Endothelial cell of umbilical vein (primary cell): Measurements from ENCODE around the gene SOX30. TPM values are rescaled to one million over a fixed set of nuclear protein-coding genes. Genes with fewer than 3 reads are reported as not detected.

ENCODE experiments used
- BruUV-seq: library from RNA; stranded (reverse); fragments of 400-500 nt; replicated peaks from 2 replicates; lab custom pipeline; 2021; lab: Mats Ljungman, UMichigan
- CTCF ChIA-PET: fragments of 300-600, 350-600 bp; sonication (Branson Sonifier 250); formaldehyde crosslinking; loops from one replicate; lab custom pipeline; 2021; ENCODE audit warnings: antibody characterized with exemption, inconsistent platforms; lab: Charles Lee
- POLR2A ChIA-PET: fragments of 300-600, 350-600 bp; sonication (Branson Sonifier 250); formaldehyde crosslinking; loops from one replicate; lab custom pipeline; 2021; ENCODE audit warnings: antibody characterized with exemption, inconsistent platforms; lab: Charles Lee
- DNase-seq: peaks from one replicate; pipeline ENCODE4 v3.0.0-alpha.2; 2011; ENCODE audit warnings: low read depth, low spot score
- FAIRE-seq: peaks from 2 replicates; lab custom pipeline; 2011; peaks lifted over from hg19 to GRCh38; lab: Jason Lieb, UNC
- H2AFZ ChIP-seq: 2 replicates; pipeline ENCODE4 v1.6.0; 2012; ENCODE audit warnings: low read depth, low read length, control low read depth, inconsistent platforms
- H3K27ac ChIP-seq: 2 replicates; pipeline ENCODE4 v1.5.1; 2011; ENCODE audit warnings: low read depth, mild to moderate bottlenecking, control low read depth, low read length, moderate library complexity; ENCODE audit not compliant: insufficient read depth
- H3K27me3 ChIP-seq, 2 experiments: 2 replicates each; pipeline versions ENCODE4 v1.6.0 to v1.6.1; 2011; ENCODE audit warnings: low read length in 2 of 2, mixed read lengths in 1 of 2; ENCODE audit not compliant: control insufficient read depth in 2 of 2, insufficient read depth in 2 of 2
- H3K36me3 ChIP-seq, 2 experiments: 2 replicates in 1 of 2; 3 replicates in 1 of 2; pipeline ENCODE4 v1.5.1; 2011; ENCODE audit warnings: low read length in 2 of 2, mild to moderate bottlenecking in 1 of 2, moderate library complexity in 1 of 2; ENCODE audit not compliant: control insufficient read depth in 2 of 2, insufficient read depth in 2 of 2; ENCODE audit errors: extremely low read depth in 1 of 2
- H3K4me1 ChIP-seq: 3 replicates; pipeline ENCODE4 v1.5.1; 2011; ENCODE audit warnings: mild to moderate bottlenecking, low read length; ENCODE audit not compliant: control insufficient read depth, insufficient read depth; ENCODE audit errors: extremely low read depth
- H3K4me2 ChIP-seq: 2 replicates; pipeline ENCODE4 v1.6.1; 2011; ENCODE audit warnings: low read length, control low read depth, mixed read lengths; ENCODE audit not compliant: insufficient read depth
- H3K4me3 ChIP-seq, 3 experiments: fragments of 200-600 bp in 1 of 3; sonication (generic), shearing (Covaris generic) in 1 of 3; replicated peaks in 1 of 3; 2 replicates each; pipeline ENCODE4 v1.5.1; 2011 to 2016; ENCODE audit warnings: control low read depth in 3 of 3, low read length in 3 of 3, mild to moderate bottlenecking in 2 of 3, inconsistent platforms in 1 of 3, low read depth in 1 of 3, moderate library complexity in 1 of 3; ENCODE audit not compliant: insufficient read depth in 1 of 3
- H3K79me2 ChIP-seq: 2 replicates; pipeline ENCODE4 v1.6.0; 2012; ENCODE audit warnings: low read length, inconsistent platforms; ENCODE audit not compliant: control insufficient read depth, insufficient read depth
- H3K9ac ChIP-seq: replicated peaks from 2 replicates; pipeline ENCODE3; 2011; ENCODE audit warnings: low read length, control low read depth; ENCODE audit not compliant: insufficient read depth; ENCODE audit errors: extremely low read depth
- H3K9me1 ChIP-seq: replicated peaks from 3 replicates; pipeline ENCODE4 v1.6.0; 2011; ENCODE audit warnings: mild to moderate bottlenecking, low read length; ENCODE audit not compliant: control insufficient read depth, insufficient read depth; ENCODE audit errors: extremely low read depth
- H3K9me3 ChIP-seq: replicated peaks from 2 replicates; pipeline ENCODE4 v1.5.1; 2012; ENCODE audit warnings: low read length, inconsistent platforms; ENCODE audit not compliant: control insufficient read depth, insufficient read depth
- H4K20me1 ChIP-seq: replicated peaks from 2 replicates; pipeline ENCODE3; 2011; ENCODE audit warnings: mild to moderate bottlenecking, low read length; ENCODE audit not compliant: control insufficient read depth, insufficient read depth; ENCODE audit errors: extremely low read depth
- EZH2 ChIP-seq: IDR thresholded peaks from 2 replicates; pipeline ENCODE4 v1.6.1; 2012; ENCODE audit warnings: borderline replicate concordance, low read depth, mild to moderate bottlenecking, moderate library complexity, low read length, inconsistent platforms; ENCODE audit not compliant: severe bottlenecking
- FOS ChIP-seq: IDR thresholded peaks from 2 replicates; pipeline ENCODE4 v1.6.1; 2011; ENCODE audit warnings: mild to moderate bottlenecking, low read length, moderate library complexity, borderline replicate concordance; ENCODE audit not compliant: insufficient read depth
- GATA2 ChIP-seq: IDR thresholded peaks from 2 replicates; pipeline ENCODE4 v1.7.0; 2011; ENCODE audit warnings: low read depth, mild to moderate bottlenecking, moderate library complexity, mixed read lengths, low read length; ENCODE audit not compliant: insufficient read length, insufficient read depth
- JUN ChIP-seq: IDR thresholded peaks from 2 replicates; pipeline ENCODE4 v1.6.1; 2011; ENCODE audit warnings: borderline replicate concordance, low read depth; ENCODE audit not compliant: insufficient read length, insufficient read depth
- MYC ChIP-seq: IDR thresholded peaks from one replicate; pipeline ENCODE4 v1.6.1; 2011; ENCODE audit warnings: mild to moderate bottlenecking, low read depth, low read length
- POLR2A ChIP-seq: IDR thresholded peaks from 2 replicates; pipeline ENCODE4 v1.6.1; 2012; ENCODE audit warnings: low read depth, mild to moderate bottlenecking, control low read depth, low read length
- POLR2AphosphoS5 ChIP-seq: IDR thresholded peaks from 2 replicates; pipeline ENCODE4 v1.6.1; 2012; ENCODE audit warnings: low read depth, mild to moderate bottlenecking, control low read depth, low read length, moderate library complexity; ENCODE audit not compliant: insufficient read depth
- dilution Hi-C: fragments of 300-500 bp; cut with MboI; formaldehyde crosslinking; loops from one replicate; pipeline ENCODE4 v1.15.0; 2019; ENCODE audit warnings: low sequenced_read_pairs; ENCODE audit not compliant: extremely low pct_ligation_motif_present
- intact Hi-C: fragments of 100-400 bp; cut with micrococcal nuclease; formaldehyde crosslinking; loops from one replicate; pipeline ENCODE4 v1.10.0; 2022
- polyA plus RNA-seq, 4 experiments: library from polyadenylated mRNA; depleted of rRNA in 3 of 4; stranded (reverse) in 3 of 4; unstranded in 1 of 4; fragments of >200 nt; gene quantifications; 2 replicates each; pipeline versions ENCODE4 v1.2.1 to v1.2.3, GENCODE V29; 2011 to 2012; ENCODE audit warnings: missing spikeins in 1 of 4
- total RNA-seq: library from RNA; stranded (reverse); gene quantifications from 2 replicates; pipeline ENCODE4 v1.2.3, GENCODE V29; 2021
- TF ChIP-seq, protein P1 (sequence below): IDR thresholded peaks from 2 replicates; pipeline ENCODE4 v1.6.1; 2011; ENCODE audit not compliant: insufficient read depth, insufficient read length
- TF ChIP-seq, protein P2 (sequence below), 2 donors: IDR thresholded peaks; 1 replicate in 1 of 2; 2 replicates in 1 of 2; pipeline ENCODE4 v1.5.1; 2011; ENCODE audit warnings: low read length in 2 of 2, mild to moderate bottlenecking in 2 of 2, moderate library complexity in 2 of 2, control low read depth in 1 of 2, inconsistent platforms in 1 of 2, low read depth in 1 of 2; ENCODE audit not compliant: insufficient read depth in 1 of 2; ENCODE audit errors: extremely low read depth in 1 of 2

The SOX30 gene
- total and polyA plus RNA-seq, 2 donors (not counting 3 experiments of a cell fraction or from before 2014, with no cell fraction given), result not detected

DNA sequence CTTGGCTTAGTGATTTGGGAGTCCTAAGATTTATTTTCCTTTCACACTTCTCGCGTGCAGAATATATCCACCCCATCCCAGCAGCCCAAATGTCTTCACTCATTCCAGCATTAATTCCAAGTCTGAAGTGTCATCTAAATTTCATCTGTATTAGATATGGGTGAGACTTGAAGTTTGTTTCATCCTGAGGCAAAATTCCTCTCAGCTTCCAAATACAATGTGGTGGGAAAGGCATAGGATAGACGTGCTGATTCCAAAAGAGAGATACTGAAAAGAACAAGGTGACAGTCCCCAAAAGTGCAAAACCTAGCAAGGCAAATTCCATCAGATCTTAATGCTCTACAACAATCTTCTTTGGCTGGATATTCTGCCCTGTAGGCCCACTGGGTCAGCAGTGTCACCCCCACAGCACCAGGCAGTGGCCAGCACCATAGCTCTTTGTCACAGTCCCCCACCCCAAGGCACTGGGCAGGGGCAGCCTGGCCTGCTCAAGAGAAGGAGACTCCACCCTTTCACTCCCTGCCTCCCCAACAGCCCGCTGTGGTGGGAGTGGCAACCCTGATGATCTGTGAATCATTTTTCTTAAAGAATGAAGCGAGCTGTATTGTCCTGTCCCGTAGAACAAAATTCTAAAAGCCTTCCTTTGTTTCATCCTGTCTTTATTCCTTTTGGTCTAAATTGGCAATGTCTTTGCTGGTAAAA is 74.0 kb downstream of the SOX30 start:
- Histone ChIP-seq H3K79me2 (no peaks in the 10 kb centered on the region), H3K9me3 (no peaks in the 10 kb centered on the region), H3K9ac (no peak overlapping the region), H2AFZ (no peak overlapping the region), H3K36me3 (no peaks in the 10 kb centered on the region), H3K27ac (no peak overlapping the region), H4K20me1 (no peaks in the 10 kb centered on the region), H3K4me3 (no peak overlapping the region), H3K27me3 (peaks cover 7% of the 10 kb centered on the region in 2 experiments), H3K4me2 (no peak overlapping the region), H3K4me1 (peaks cover 13% of the 10 kb centered on the region), H3K9me1 (no peaks in the 10 kb centered on the region)
- ChIA-PET CTCF (interaction anchor here (1.0 to 2.5 kb wide), 3 partner anchors 9 to 34 kb away, joined by 3 to 7 read pairs (median 3); no protein-coding TSS in a partner anchor), POLR2A (no interaction called here)
- intact Hi-C loops (loop anchor here (5.0 kb wide), 1 partner anchor 139 kb away; no protein-coding TSS in a partner anchor), dilution Hi-C loops (no loop called here)
- DNase-seq (no peak), FAIRE-seq (no peak)
- no peak for TF ChIP-seq FOS
- no peak for TF ChIP-seq MYC
- no peak for TF ChIP-seq POLR2AphosphoS5
- TF ChIP-seq GATA2, result no peak
- no TSS peak for BruUV-seq

DNA sequence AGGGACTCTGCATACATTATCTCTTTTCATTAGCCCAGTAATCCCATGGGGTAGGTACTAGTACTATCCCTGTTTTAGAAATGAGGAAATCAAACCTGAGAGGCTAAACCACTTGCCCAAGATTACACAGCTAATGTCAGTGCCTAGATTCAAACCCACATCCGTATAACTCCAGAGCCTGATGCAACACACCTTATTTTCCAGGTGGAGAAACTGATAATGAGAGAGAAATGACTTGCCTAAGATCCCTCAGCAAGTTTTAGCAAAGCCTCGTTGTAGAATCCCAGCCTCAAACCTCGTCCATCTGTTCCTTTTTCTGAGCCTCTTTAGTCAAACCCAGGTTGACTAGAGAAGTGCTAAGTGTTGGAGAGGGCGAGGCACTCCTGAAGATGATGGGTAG is 75.6 kb downstream of the SOX30 start:
- POLR2A ChIA-PET, result no interaction called here
- Histone ChIP-seq H3K9ac (no peak overlapping the region), H3K4me2 (no peak overlapping the region), H3K9me1 (no peaks in the 10 kb centered on the region), H3K4me3 (no peak overlapping the region), H3K9me3 (no peaks in the 10 kb centered on the region), H3K36me3 (no peaks in the 10 kb centered on the region), H3K27ac (no peak overlapping the region), H4K20me1 (no peaks in the 10 kb centered on the region), H3K79me2 (no peaks in the 10 kb centered on the region), H3K4me1 (peaks cover 10% of the 10 kb centered on the region), H2AFZ (no peak overlapping the region), H3K27me3 (peaks cover 7% of the 10 kb centered on the region in 2 experiments)
- no peak for DNase-seq
- CTCF ChIA-PET, result interaction anchor here (1.0 to 2.5 kb wide), 3 partner anchors 10 to 167 kb away, joined by 3 to 7 read pairs (median 3); partner anchors contain the start of gene LSM11
- TF ChIP-seq EZH2 (no peak), POLR2AphosphoS5 (no peak), GATA2 (no peak), JUN (no peak), MYC (no peak), POLR2A (no peak), FOS (no peak)
- TF ChIP-seq, protein P1, sequence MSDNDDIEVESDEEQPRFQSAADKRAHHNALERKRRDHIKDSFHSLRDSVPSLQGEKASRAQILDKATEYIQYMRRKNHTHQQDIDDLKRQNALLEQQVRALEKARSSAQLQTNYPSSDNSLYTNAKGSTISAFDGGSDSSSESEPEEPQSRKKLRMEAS, result no peak
- TF ChIP-seq, protein P2, sequence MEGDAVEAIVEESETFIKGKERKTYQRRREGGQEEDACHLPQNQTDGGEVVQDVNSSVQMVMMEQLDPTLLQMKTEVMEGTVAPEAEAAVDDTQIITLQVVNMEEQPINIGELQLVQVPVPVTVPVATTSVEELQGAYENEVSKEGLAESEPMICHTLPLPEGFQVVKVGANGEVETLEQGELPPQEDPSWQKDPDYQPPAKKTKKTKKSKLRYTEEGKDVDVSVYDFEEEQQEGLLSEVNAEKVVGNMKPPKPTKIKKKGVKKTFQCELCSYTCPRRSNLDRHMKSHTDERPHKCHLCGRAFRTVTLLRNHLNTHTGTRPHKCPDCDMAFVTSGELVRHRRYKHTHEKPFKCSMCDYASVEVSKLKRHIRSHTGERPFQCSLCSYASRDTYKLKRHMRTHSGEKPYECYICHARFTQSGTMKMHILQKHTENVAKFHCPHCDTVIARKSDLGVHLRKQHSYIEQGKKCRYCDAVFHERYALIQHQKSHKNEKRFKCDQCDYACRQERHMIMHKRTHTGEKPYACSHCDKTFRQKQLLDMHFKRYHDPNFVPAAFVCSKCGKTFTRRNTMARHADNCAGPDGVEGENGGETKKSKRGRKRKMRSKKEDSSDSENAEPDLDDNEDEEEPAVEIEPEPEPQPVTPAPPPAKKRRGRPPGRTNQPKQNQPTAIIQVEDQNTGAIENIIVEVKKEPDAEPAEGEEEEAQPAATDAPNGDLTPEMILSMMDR (IDR thresholded peaks at IDR 0.05; ENCODE audit: extremely low read depth in 1 of 2, insufficient read depth in 1 of 2, low read depth in 1 of 2, low read length in 2 of 2), result no peak
- dilution Hi-C loops, result no loop called here
- FAIRE-seq, result no peak
- no TSS peak for BruUV-seq
- intact Hi-C loops, result loop anchor here (5.0 kb wide), 1 partner anchor 141 kb away; no protein-coding TSS in a partner anchor
